SIG-M5 (cell line): ENCODE results near the gene SBF2.
"Not testable (repeated sequence)": the region's sequence is repeated elsewhere in the genome, so short reads cannot be mapped to it uniquely, and the experiment has no call there.

Experiments
- DNase-seq: peaks from one replicate; lab custom pipeline; 2025; lab: John Stamatoyannopoulos, UW

Gene SBF2

DNA sequence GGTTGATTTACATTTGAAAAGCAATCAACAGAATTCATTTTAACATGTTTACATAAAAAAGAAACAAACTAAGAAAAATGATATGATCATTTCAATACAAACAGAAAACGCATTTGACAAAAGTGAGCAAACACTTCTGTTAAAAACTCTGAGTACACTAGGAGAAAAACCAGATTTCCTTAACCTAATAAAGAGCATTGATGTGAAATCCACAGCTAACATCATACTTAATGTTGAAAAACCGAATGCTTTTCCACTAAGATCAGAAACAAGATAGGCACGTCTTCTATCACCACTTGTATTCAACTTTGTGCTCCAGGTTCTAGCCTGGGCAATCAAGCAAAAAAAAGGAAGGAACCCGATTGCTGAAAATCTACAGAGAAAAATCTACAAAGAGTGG lies 227.6 kb downstream of the SBF2 start:
- DNase-seq, result no peak

DNA sequence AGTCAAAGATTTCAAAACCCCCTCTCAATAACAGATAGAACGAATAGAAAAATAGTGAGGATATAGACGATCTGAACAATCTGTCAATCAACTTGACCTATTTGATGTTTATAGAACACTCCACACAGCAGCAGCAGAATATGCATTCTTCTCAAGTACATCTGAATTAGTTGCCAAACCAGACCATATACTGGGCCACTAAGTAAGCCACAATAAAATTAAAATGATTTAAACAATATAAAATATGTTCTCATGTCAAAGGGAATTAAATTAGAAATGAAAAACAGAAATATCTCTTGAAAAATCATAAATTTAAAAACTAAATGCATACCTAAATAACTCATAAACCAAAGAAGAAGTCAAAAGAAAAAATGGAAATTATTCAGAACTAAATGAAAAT lies 229.2 kb downstream of the SBF2 start:
- DNase-seq, result no peak

DNA sequence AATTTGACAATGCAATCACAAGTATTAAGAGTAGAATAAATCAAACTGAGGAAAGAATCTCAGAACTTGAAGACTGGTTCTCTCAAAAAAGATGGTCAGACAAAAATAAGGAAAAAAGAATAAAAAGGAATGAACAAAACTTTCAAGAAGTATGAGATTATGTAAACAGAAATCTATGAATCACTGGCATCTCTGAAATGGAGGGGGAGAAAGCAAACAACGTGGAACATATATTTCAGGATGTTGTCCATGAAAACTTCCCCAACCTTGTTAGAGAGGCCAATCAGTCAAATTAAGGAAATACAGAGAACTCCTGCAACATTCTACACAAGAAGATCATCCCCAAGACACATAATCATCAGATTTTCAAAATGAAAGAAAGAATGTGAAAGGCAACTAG lies 235.7 kb downstream of the SBF2 start:
- DNase-seq, result no peak

DNA sequence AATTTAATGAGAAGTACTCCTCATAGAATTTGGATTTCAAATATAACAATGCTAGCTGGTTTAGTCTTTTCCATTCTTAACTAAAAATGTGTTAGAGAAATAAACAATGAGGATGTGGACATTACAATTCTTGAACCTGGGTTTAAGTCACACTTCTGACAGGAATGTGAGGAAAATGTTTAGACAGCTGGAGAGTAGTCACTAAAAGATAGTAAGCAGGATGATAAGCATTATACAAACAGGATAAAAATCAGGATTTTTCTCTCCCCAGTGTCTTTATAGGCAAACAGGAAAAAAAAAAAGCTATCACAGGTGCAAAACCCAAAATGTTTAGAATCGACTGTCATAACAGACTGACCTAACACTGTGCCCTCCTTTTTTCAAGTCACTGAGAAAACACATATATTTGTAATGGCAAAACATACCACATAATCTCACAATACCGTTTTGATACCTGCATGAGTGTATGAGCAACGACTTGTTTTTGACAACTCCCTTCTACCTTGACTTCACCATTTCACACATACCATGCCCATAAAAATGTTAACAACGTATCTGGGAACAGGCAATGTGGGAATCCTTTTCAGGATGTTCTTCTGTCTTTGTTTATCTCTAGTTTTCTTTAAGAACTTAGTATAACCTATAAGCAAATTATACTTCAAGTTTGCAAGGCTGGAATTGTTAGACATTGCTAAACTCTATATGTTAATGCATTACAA lies 242.0 kb downstream of the SBF2 start:
- DNase-seq, result no peak

- no peak for DNase-seq
Measured at GRCh38 chr11:10050561-10050960, 243.5 kb downstream of the SBF2 start.

DNA sequence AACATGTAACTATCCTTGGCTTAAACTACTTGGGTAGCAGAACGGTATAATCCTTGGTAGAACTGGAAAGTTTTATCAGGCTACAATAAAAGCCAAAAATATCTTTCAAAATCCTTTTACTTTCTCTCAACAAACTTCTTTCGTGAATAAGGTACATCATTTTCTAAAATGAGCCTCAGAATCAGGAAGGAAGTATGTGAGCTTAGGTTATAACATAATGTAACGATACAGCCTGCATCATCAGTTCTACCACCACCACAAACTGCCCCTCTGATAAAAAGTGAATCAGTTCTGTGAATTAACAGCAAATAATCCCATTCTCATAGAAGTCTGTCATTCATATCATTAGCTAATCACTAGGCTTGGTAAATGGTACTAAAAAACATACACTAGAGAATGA lies 244.3 kb downstream of the SBF2 start:
- DNase-seq, result no peak

- DNase-seq, result no peak
Measured at GRCh38 chr11:10048350-10048749, 245.7 kb downstream of the SBF2 start.

- DNase-seq, result no peak
Measured at GRCh38 chr11:10044618-10045017, 249.4 kb downstream of the SBF2 start.

GRCh38 chr11:10042699-10043098 lies 251.3 kb downstream of the SBF2 start:
- no peak for DNase-seq

DNA sequence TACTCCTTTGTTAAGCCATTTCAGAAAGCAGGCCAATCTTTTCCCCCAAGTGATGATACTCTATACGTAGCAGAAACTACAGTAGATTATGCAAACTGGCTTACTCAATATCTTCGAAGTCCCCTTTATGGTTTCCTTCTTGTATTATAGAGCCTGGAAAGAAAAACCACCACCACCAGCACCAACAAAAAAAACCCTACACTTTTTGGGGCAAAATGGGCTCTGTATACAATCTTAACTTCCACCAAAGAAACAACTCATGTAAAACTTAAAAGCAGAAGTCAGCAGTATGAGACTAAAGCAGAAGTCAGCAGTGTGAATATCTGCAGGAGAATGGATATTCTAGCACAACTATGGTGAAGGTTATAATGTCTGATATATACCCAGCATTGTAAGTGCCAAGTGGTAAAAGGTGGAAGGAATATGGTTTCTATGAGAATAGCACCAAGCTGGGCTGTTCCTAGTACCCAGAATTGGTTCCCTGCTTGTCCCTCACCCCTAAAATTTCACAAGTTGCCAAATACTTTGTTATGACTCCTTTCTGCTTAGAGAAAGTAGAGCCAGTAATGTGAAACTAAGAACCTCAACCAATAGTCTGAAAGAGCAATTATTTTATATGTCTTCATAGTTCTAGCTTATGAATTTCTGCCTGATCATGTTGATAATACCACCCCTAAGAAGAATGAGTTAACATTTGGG lies 252.1 kb downstream of the SBF2 start:
- DNase-seq, result peak; percentile 62

- no peak for DNase-seq
Measured at GRCh38 chr11:10041332-10041731, 252.7 kb downstream of the SBF2 start.

DNA sequence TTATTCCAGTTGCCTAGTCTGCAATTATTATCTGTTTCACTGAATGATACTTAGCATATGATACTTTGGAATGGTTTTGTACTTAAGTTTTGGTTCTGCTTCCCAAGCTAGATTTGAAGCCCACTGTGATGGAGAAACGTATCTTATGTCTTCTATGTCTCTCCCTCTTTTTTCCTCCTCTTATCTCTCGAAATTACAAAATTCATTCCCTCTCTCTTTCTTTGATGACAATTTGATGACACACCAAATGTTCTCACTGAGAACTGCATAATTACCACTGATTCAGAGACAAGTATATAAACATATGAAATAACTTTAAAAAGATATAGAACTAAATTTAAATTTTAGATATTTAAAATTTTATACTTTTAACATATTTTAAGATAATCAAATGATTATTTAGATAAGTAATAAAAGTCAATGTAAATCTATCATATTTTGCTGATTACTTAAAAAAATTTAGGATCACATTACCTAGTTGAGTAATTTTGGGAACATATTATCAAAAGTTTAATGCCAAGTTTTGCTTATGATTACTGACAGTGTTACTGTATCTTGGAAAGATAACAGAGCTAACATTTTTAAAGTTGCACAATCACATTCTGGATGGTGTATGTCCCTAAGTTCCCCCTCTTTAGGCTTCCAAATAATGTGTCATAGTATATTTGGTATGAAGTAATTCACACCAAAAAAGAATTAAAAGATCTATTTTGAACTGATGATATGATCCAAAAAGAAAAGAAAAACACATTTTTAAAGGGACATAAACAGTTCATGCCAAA lies 255.3 kb downstream of the SBF2 start:
- DNase-seq, result no peak

GRCh38 chr11:10035932-10036331 lies 258.1 kb downstream of the SBF2 start:
- DNase-seq, result not testable (repeated sequence)

GRCh38 chr11:10032935-10033334 lies 261.1 kb downstream of the SBF2 start:
- DNase-seq, result no peak

GRCh38 chr11:10030122-10030490 lies 263.9 kb downstream of the SBF2 start:
- no peak for DNase-seq

- no peak for DNase-seq
Measured at GRCh38 chr11:10029386-10030121, 264.5 kb downstream of the SBF2 start.

DNA sequence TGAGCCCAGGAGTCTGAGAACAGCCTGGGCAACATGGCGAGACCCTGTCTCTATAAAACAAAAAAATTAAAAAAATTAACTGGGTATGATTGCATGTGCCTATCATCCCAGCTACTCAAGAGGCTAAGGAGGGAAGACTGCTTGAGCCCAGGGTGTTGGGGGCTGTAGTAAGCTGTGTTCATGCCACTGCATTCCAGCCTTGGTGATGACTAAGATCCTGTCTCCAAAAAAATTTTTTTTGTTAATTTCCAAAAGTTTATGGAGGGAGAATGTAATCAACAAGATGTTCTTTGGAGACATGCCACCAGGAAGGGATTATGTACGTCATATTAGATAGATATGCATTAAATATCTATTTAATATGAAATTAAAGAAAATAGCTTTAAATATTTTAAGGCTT lies 267.5 kb downstream of the SBF2 start:
- no peak for DNase-seq

GRCh38 chr11:10023212-10023611 lies 270.8 kb downstream of the SBF2 start:
- DNase-seq, result no peak

DNA sequence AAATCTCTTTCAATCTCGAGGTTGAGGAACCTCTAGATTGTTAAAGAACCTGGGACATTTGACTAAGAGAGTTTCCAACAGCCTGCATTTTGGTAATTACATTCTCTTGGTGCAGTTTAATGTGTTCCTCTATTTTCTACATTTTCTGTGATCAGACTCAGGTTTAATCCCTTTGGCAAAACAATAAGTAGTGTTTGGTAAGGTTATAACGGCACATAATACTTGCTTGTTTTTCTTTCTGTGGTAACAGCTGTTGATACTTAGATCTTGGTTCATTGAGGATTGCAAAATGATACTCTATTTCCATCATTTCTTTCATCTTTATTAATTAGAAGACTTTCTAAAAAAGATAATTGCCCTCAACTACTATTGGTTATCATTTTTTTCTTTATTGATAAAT lies 271.3 kb downstream of the SBF2 start:
- DNase-seq, result no peak

- no peak for DNase-seq
Measured at GRCh38 chr11:10021563-10021962, 272.5 kb downstream of the SBF2 start.

GRCh38 chr11:10019906-10020682 lies 273.9 kb downstream of the SBF2 start:
- DNase-seq, result no peak

DNA sequence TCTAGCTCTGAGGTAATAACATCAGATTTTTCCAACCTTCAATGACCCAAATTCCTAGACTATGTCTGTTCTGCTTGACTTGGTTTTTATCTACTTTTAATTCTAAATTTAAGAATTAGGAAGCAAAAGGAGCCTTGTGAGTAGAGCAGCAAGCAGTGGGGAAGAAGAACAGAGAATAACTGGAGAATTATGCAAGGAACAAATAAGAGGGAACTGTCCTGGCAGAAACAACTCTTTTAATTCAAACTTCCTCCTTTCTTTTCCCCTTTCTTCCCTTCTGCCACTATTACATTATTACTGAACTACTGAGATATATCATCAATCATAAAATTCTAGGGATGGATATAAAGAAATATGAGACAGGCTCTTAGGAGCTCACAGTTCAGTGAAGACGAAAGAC lies 276.1 kb downstream of the SBF2 start:
- DNase-seq, result no peak
